Panc1 (cell line): ENCODE measurements around the gene NOP56.

Experiments used
- CTCF ChIP-seq: fragments of 450-650 bp; IDR thresholded peaks from 2 replicates; pipeline ENCODE4 v1.5.1; 2017; ENCODE audit warnings: mild to moderate bottlenecking
- POLR2AphosphoS5 ChIP-seq: IDR thresholded peaks from 2 replicates; pipeline ENCODE4 v1.6.1; 2012; ENCODE audit warnings: mild to moderate bottlenecking, low read depth, low read length, moderate library complexity
- REST ChIP-seq, 2 experiments: IDR thresholded peaks; 2 replicates each; pipeline ENCODE4 v1.6.1; 2011 to 2012; ENCODE audit warnings: low read depth in 2 of 2, control low read depth in 1 of 2, low read length in 1 of 2, mild to moderate bottlenecking in 1 of 2, moderate library complexity in 1 of 2; ENCODE audit not compliant: insufficient read depth in 1 of 2
- SIN3A ChIP-seq: IDR thresholded peaks from 2 replicates; pipeline ENCODE4 v1.6.1; 2012; ENCODE audit warnings: low read depth, mild to moderate bottlenecking, low read length, moderate library complexity, borderline replicate concordance; ENCODE audit not compliant: insufficient read depth
- TCF7L2 ChIP-seq: IDR thresholded peaks from 2 replicates; pipeline ENCODE4 v1.6.1; 2011; ENCODE audit warnings: mild to moderate bottlenecking, low read depth, low read length, inconsistent platforms

GRCh38 chr20:2687514-2687913 lies 35.1 kb downstream of the NOP56 start:
- TF ChIP-seq CTCF (no peak), POLR2AphosphoS5 (no peak), REST (IDR thresholded peaks at IDR 0.05; ENCODE audit: insufficient read depth in 1 of 2, low read depth in 2 of 2, low read length in 1 of 2) (no peak), TCF7L2 (peak; percentile 50; the same call in 1 of the 2 replicates), SIN3A (no peak)
